Testis (tissue), 2 donors: ENCODE results near the gene NSRP1.

ENCODE experiments used
- POLR2A ChIP-seq: fragments of 450-650 bp; IDR thresholded peaks from one replicate; pipeline ENCODE4 v1.6.1; 2017; ENCODE audit warnings: antibody characterized with exemption, mild to moderate bottlenecking, moderate library complexity
- TF ChIP-seq, protein P1 (sequence below), 3 experiments: fragments of 450-650 bp in 2 of 3; fragments of 200-600 bp in 1 of 3; sonication (generic) in 1 of 3; IDR thresholded peaks; one replicate each; pipeline ENCODE4 v1.5.1; 2016 to 2019; ENCODE audit warnings: antibody characterized with exemption in 3 of 3, mild to moderate bottlenecking in 2 of 3, moderate library complexity in 1 of 3

DNA sequence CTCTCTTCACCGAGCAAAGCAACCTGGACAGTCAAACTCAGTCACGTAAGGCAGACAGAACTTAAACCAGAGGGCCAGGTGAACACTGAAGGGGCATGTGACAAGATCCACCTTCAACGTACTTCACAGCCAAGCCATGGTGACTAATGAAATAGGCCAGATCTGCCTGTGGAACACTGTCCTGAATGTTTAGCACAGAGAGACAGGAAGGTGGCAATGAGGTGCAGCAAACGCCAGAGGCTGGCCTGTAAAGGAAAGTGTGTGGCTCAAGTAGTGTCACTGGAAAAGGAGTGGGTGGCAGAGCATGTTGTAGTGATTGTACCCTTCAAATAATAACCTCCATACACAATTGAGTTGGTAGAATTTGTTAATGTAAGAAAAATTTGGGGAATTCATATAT, 80.8 kb downstream of the NSRP1 start:
- TF ChIP-seq, protein P1, sequence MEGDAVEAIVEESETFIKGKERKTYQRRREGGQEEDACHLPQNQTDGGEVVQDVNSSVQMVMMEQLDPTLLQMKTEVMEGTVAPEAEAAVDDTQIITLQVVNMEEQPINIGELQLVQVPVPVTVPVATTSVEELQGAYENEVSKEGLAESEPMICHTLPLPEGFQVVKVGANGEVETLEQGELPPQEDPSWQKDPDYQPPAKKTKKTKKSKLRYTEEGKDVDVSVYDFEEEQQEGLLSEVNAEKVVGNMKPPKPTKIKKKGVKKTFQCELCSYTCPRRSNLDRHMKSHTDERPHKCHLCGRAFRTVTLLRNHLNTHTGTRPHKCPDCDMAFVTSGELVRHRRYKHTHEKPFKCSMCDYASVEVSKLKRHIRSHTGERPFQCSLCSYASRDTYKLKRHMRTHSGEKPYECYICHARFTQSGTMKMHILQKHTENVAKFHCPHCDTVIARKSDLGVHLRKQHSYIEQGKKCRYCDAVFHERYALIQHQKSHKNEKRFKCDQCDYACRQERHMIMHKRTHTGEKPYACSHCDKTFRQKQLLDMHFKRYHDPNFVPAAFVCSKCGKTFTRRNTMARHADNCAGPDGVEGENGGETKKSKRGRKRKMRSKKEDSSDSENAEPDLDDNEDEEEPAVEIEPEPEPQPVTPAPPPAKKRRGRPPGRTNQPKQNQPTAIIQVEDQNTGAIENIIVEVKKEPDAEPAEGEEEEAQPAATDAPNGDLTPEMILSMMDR (IDR thresholded peaks at IDR 0.05): no peak
- TF ChIP-seq POLR2A: no peak
